Neural cell (in vitro differentiated cells): Measurements from ENCODE around the gene LONRF2. TPM values are rescaled to one million over a fixed set of nuclear protein-coding genes. Genes with fewer than 3 reads are reported as not detected.

ENCODE experiments used
- H2AFZ ChIP-seq: fragments of 200-600, 300-800 bp; sonication (generic), shearing (Covaris generic); 2 replicates; pipeline ENCODE4 v1.6.0; 2014; ENCODE audit warnings: low read depth, mild to moderate bottlenecking, antibody characterized with exemption, low read length, moderate library complexity
- H3F3A ChIP-seq: fragments of 200-600 bp; shearing (Covaris generic); 2 replicates; pipeline ENCODE4 v1.6.1; 2016; ENCODE audit warnings: mild to moderate bottlenecking, moderate library complexity, mixed read lengths, antibody characterized with exemption, low read length; ENCODE audit not compliant: insufficient read depth, poor library complexity, severe bottlenecking
- H3K27ac ChIP-seq: fragments of 200-600, 300-800 bp; sonication (generic), shearing (Covaris generic); 2 replicates; pipeline ENCODE4 v1.5.1; 2014; ENCODE audit warnings: mild to moderate bottlenecking, low read length, moderate library complexity
- H3K27me3 ChIP-seq: fragments of 300-800, 200-600 bp; sonication (generic), shearing (Covaris generic); 2 replicates; pipeline ENCODE4 v1.6.0; 2014; ENCODE audit warnings: mild to moderate bottlenecking, low read depth, low read length, moderate library complexity; ENCODE audit not compliant: insufficient read depth
- H3K36me3 ChIP-seq: fragments of 300-800, 200-600 bp; sonication (generic), shearing (Covaris generic); 2 replicates; pipeline ENCODE4 v1.5.1; 2014; ENCODE audit warnings: mild to moderate bottlenecking, antibody characterized with exemption, low read length, moderate library complexity; ENCODE audit not compliant: insufficient read depth
- H3K4me2 ChIP-seq: fragments of 300-800, 200-600 bp; sonication (generic), shearing (Covaris generic); 2 replicates; pipeline ENCODE4 v1.6.0; 2014; ENCODE audit warnings: mild to moderate bottlenecking, low read length
- H3K4me3 ChIP-seq: fragments of 300-800, 200-600 bp; sonication (generic), shearing (Covaris generic); 2 replicates; pipeline ENCODE4 v1.5.1; 2014; ENCODE audit warnings: mild to moderate bottlenecking, low read length, moderate library complexity
- H3K79me2 ChIP-seq: fragments of 200-600 bp; shearing (Covaris generic); replicated peaks from 2 replicates; pipeline ENCODE4 v1.6.0; 2014; ENCODE audit warnings: mild to moderate bottlenecking, low read length, moderate library complexity; ENCODE audit not compliant: insufficient read depth
- H3K9ac ChIP-seq: fragments of 300-800, 200-600 bp; sonication (generic), shearing (Covaris generic); 2 replicates; pipeline ENCODE4 v1.6.1; 2016; ENCODE audit warnings: mild to moderate bottlenecking, low read length, mixed read lengths
- H3K9me2 ChIP-seq: fragments of 200-600 bp; shearing (Covaris generic); 2 replicates; pipeline ENCODE4 v1.6.1; 2016; ENCODE audit warnings: mild to moderate bottlenecking, low read length, mixed read lengths; ENCODE audit not compliant: insufficient read depth
- H3K9me3 ChIP-seq: fragments of 200-600, 300-800 bp; sonication (generic), shearing (Covaris generic); 2 replicates; pipeline ENCODE4 v1.6.1; 2016; ENCODE audit warnings: mild to moderate bottlenecking, mixed run types, low read length, moderate library complexity, mixed read lengths
- H4K20me1 ChIP-seq: fragments of 200-600 bp; shearing (Covaris generic); 2 replicates; pipeline ENCODE4 v1.6.1; 2016; ENCODE audit warnings: mild to moderate bottlenecking, mixed run types; ENCODE audit not compliant: insufficient read depth
- EP300 ChIP-seq: fragments of 450-650 bp; conservative IDR thresholded peaks from 2 replicates; pipeline ENCODE4 v1.6.1; 2014; ENCODE audit warnings: antibody characterized with exemption, mild to moderate bottlenecking, moderate library complexity; ENCODE audit not compliant: poor library complexity, severe bottlenecking
- EZH2 ChIP-seq: fragments of 200-600, 300-800 bp; shearing (Covaris generic), sonication (generic); IDR thresholded peaks from 2 replicates; pipeline ENCODE4 v1.6.1; 2014; ENCODE audit warnings: antibody characterized with exemption, low read length, borderline replicate concordance, mild to moderate bottlenecking; ENCODE audit not compliant: insufficient read depth, poor library complexity, severe bottlenecking
- MXI1 ChIP-seq: fragments of 450-650 bp; conservative IDR thresholded peaks from 2 replicates; pipeline ENCODE4 v1.6.1; 2014; ENCODE audit warnings: antibody characterized with exemption, mild to moderate bottlenecking; ENCODE audit not compliant: poor library complexity, severe bottlenecking
- POLR2AphosphoS5 ChIP-seq: IDR thresholded peaks from 2 replicates; pipeline ENCODE4 v1.6.1; 2012
- RAD21 ChIP-seq: fragments of 450-650 bp; conservative IDR thresholded peaks from 2 replicates; pipeline ENCODE4 v1.6.1; 2014; ENCODE audit warnings: antibody characterized with exemption, mild to moderate bottlenecking, moderate library complexity
- SMC3 ChIP-seq: fragments of 450-650 bp; conservative IDR thresholded peaks from 2 replicates; pipeline ENCODE4 v1.6.1; 2014; ENCODE audit warnings: antibody characterized with exemption, mild to moderate bottlenecking, moderate library complexity; ENCODE audit not compliant: poor library complexity
- TAF1 ChIP-seq: IDR thresholded peaks from 2 replicates; pipeline ENCODE4 v1.6.1; 2012; ENCODE audit warnings: low read depth
- polyA plus RNA-seq: library from polyadenylated mRNA; depleted of rRNA; stranded (reverse); fragments of >200 nt; gene quantifications from 2 replicates; pipeline ENCODE4 v1.2.3, GENCODE V29; 2014
- TF ChIP-seq, protein P1 (sequence below): fragments of 450-650 bp; IDR thresholded peaks from 2 replicates; pipeline ENCODE4 v1.5.1; 2014; ENCODE audit warnings: antibody characterized with exemption, mild to moderate bottlenecking, moderate library complexity; ENCODE audit not compliant: poor library complexity, severe bottlenecking
- TF ChIP-seq, protein P2 (sequence below): IDR thresholded peaks from 2 replicates; pipeline ENCODE4 v1.6.1; 2012; ENCODE audit warnings: borderline replicate concordance

LONRF2 gene
- polyA plus RNA-seq, 1 donor from 2014 or later, result 20.7 TPM

DNA sequence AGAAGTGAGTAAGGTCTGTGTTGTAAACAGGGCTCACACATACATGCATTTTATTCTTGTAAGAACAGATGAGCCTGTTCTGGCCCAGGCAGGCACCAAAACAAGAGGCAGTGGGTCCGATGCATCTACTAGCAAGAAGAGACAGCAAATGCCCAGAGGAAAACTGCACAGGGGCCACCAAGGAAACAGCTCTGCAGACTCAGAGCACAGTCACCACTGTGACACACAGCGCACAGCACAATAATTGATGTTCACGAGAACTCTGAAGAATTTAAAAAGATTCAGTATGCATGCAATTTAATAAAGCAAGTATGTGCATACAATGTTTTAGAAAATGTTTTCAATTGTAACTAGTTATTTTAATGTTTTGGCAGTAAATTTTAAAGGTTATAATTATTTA, 24.8 kb downstream of the LONRF2 start:
- Histone ChIP-seq H3K27ac (no peak overlapping the region), H3K9ac (no peak overlapping the region), H3K9me2 (no peaks in the 10 kb centered on the region), H3K4me2 (no peak overlapping the region), H3K79me2 (no peaks in the 10 kb centered on the region), H2AFZ (no peak overlapping the region), H3K36me3 (peaks cover 24% of the 10 kb centered on the region), H3K4me3 (no peak overlapping the region), H4K20me1 (no peaks in the 10 kb centered on the region), H3K9me3 (no peaks in the 10 kb centered on the region), H3F3A (no peaks in the 10 kb centered on the region), H3K27me3 (no peaks in the 10 kb centered on the region)
- TF ChIP-seq TAF1 (no peak), EZH2 (no peak), SMC3 (no peak)
- TF ChIP-seq, protein P1, sequence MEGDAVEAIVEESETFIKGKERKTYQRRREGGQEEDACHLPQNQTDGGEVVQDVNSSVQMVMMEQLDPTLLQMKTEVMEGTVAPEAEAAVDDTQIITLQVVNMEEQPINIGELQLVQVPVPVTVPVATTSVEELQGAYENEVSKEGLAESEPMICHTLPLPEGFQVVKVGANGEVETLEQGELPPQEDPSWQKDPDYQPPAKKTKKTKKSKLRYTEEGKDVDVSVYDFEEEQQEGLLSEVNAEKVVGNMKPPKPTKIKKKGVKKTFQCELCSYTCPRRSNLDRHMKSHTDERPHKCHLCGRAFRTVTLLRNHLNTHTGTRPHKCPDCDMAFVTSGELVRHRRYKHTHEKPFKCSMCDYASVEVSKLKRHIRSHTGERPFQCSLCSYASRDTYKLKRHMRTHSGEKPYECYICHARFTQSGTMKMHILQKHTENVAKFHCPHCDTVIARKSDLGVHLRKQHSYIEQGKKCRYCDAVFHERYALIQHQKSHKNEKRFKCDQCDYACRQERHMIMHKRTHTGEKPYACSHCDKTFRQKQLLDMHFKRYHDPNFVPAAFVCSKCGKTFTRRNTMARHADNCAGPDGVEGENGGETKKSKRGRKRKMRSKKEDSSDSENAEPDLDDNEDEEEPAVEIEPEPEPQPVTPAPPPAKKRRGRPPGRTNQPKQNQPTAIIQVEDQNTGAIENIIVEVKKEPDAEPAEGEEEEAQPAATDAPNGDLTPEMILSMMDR, result no peak
- TF ChIP-seq, protein P2, sequence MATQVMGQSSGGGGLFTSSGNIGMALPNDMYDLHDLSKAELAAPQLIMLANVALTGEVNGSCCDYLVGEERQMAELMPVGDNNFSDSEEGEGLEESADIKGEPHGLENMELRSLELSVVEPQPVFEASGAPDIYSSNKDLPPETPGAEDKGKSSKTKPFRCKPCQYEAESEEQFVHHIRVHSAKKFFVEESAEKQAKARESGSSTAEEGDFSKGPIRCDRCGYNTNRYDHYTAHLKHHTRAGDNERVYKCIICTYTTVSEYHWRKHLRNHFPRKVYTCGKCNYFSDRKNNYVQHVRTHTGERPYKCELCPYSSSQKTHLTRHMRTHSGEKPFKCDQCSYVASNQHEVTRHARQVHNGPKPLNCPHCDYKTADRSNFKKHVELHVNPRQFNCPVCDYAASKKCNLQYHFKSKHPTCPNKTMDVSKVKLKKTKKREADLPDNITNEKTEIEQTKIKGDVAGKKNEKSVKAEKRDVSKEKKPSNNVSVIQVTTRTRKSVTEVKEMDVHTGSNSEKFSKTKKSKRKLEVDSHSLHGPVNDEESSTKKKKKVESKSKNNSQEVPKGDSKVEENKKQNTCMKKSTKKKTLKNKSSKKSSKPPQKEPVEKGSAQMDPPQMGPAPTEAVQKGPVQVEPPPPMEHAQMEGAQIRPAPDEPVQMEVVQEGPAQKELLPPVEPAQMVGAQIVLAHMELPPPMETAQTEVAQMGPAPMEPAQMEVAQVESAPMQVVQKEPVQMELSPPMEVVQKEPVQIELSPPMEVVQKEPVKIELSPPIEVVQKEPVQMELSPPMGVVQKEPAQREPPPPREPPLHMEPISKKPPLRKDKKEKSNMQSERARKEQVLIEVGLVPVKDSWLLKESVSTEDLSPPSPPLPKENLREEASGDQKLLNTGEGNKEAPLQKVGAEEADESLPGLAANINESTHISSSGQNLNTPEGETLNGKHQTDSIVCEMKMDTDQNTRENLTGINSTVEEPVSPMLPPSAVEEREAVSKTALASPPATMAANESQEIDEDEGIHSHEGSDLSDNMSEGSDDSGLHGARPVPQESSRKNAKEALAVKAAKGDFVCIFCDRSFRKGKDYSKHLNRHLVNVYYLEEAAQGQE, result no peak

DNA sequence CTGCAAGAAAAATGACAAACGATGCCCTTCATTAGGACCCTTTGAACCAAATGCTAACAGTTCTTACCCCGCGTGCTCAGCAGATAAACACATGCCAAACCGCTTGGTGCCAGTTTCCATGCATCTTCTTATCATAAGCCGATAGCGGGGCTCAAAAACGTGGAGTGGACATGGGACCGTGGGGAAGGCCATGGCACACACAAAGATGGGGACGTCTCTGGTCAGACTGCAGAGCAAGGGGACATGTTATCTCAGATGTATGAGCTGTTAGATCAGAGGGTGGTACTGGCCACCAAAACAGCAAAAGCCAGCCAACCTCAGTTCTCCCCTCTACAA, 28.2 kb downstream of the LONRF2 start:
- no peaks in the 10 kb centered on the region for H3K9me3 ChIP-seq
- H3F3A ChIP-seq, result no peaks in the 10 kb centered on the region
- no peaks in the 10 kb centered on the region for H3K27me3 ChIP-seq
- H2AFZ ChIP-seq, result no peak overlapping the region
- H3K4me3 ChIP-seq, result no peak overlapping the region
- no peaks in the 10 kb centered on the region for H3K9me2 ChIP-seq
- no peak overlapping the region for H3K9ac ChIP-seq
- TF ChIP-seq TAF1 (no peak), SMC3 (no peak), MXI1 (no peak), EP300 (no peak), RAD21 (no peak), EZH2 (no peak), POLR2AphosphoS5 (no peak)
- TF ChIP-seq, protein P1, result no peak
- TF ChIP-seq, protein P2, result no peak
- H3K27ac ChIP-seq, result no peak overlapping the region
- H3K36me3 ChIP-seq, result peaks cover 27% of the 10 kb centered on the region
- H4K20me1 ChIP-seq, result no peaks in the 10 kb centered on the region
- H3K79me2 ChIP-seq, result no peaks in the 10 kb centered on the region
- no peak overlapping the region for H3K4me2 ChIP-seq
